SH-SY5Y (cell line): ENCODE data around the gene SGSM2.

Experiments used
- GATA2 ChIP-seq: IDR thresholded peaks from 2 replicates; pipeline ENCODE4 v1.6.1; 2011; ENCODE audit warnings: mild to moderate bottlenecking, low read depth, low read length
- GATA3 ChIP-seq: IDR thresholded peaks from 2 replicates; pipeline ENCODE4 v1.6.1; 2011; ENCODE audit warnings: low read depth, mild to moderate bottlenecking, low read length, moderate library complexity

- TF ChIP-seq GATA2 (no peak), GATA3 (no peak)
Measured at GRCh38 chr17:2376107-2376506, 38.8 kb downstream of the SGSM2 start.
